RPMI8226 (cell line): ENCODE results near the gene SDS.
"Not testable (repeated sequence)": the region's sequence is repeated elsewhere in the genome, so short reads cannot be mapped to it uniquely, and the experiment has no call there.

Experiments used
- DNase-seq: peaks from one replicate; pipeline ENCODE4 v3.0.0-alpha.2; 2015

The SDS gene

GRCh38 chr12:113373969-113374368 is 29.7 kb downstream of the SDS start:
- peak; percentile 29 for DNase-seq

- DNase-seq = no peak
These were observed 30.2 kb downstream of the SDS start for GRCh38 chr12:113373440-113373839.

GRCh38 chr12:113372371-113372770 is 31.3 kb downstream of the SDS start:
- no peak for DNase-seq

GRCh38 chr12:113371808-113372207 is 31.9 kb downstream of the SDS start:
- no peak for DNase-seq

- no peak for DNase-seq
These were observed 32.6 kb downstream of the SDS start for GRCh38 chr12:113370923-113371682.

- DNase-seq = no peak
These were observed 34.2 kb downstream of the SDS start for GRCh38 chr12:113369391-113369985.

GRCh38 chr12:113368331-113368730 is 35.4 kb downstream of the SDS start:
- no peak for DNase-seq

- DNase-seq = no peak
These were observed 36.9 kb downstream of the SDS start for GRCh38 chr12:113366827-113367226.

GRCh38 chr12:113365639-113366395 is 37.9 kb downstream of the SDS start:
- DNase-seq = no peak

- DNase-seq = no peak
These were observed 39.0 kb downstream of the SDS start for GRCh38 chr12:113364698-113365097.

GRCh38 chr12:113361574-113362370 is 41.9 kb downstream of the SDS start:
- no peak for DNase-seq

GRCh38 chr12:113359939-113360748 is 43.5 kb downstream of the SDS start:
- no peak for DNase-seq

GRCh38 chr12:113359133-113359938 is 44.4 kb downstream of the SDS start:
- peak; percentile 11 for DNase-seq

GRCh38 chr12:113358381-113359132 is 45.1 kb downstream of the SDS start, which contains the start of gene PLBD2:
TSS of gene PLBD2 (plus strand) at chr12:113358587. CDS start at chr12:113358601, 14 bp downstream.
- DNase-seq = peak; percentile 96

GRCh38 chr12:113354192-113354591 is 49.5 kb downstream of the SDS start:
- not testable (repeated sequence) for DNase-seq

- DNase-seq = no peak
These were observed 52.6 kb downstream of the SDS start for GRCh38 chr12:113351089-113351488.

- DNase-seq = no peak
These were observed 54.7 kb downstream of the SDS start for GRCh38 chr12:113348849-113349536.

- no peak for DNase-seq
These were observed 55.8 kb downstream of the SDS start for GRCh38 chr12:113347892-113348291.

- DNase-seq = no peak
These were observed 56.6 kb downstream of the SDS start for GRCh38 chr12:113347107-113347506.

- no peak for DNase-seq
These were observed 57.3 kb downstream of the SDS start for GRCh38 chr12:113346353-113346752.
